HepG2 (cell line): Measurements from ENCODE around the gene DDTL. TPM values are rescaled to one million over a fixed set of nuclear protein-coding genes. Genes with fewer than 3 reads are reported as not detected.
"Not testable (repeated sequence)": the region's sequence is repeated elsewhere in the genome, so short reads cannot be mapped to it uniquely, and the experiment has no call there.

ENCODE experiments used
- ATAC-seq: fragments of 200-7000 bp; cut with Tn5 transposase; 3 replicates; pipeline ENCODE4 v1.9.1; 2020; ENCODE audit warnings: mild to moderate bottlenecking, moderate library complexity
- BruUV-seq: library from RNA; stranded (reverse); fragments of 400-500 nt; replicated peaks from 2 replicates; lab custom pipeline; 2021; lab: Mats Ljungman, UMichigan
- CTCF ChIA-PET: fragments of 300-600 bp; formaldehyde crosslinking; extraction: SDS; loops from one replicate; lab custom pipeline; 2021; ENCODE audit warnings: low total read pairs, inconsistent platforms, low intra/inter-chr PET ratio; lab: Yijun Ruan, JAX
- POLR2A ChIA-PET: fragments of 350-600 bp; sonication (Branson Sonifier 250); formaldehyde crosslinking; loops from one replicate; lab custom pipeline; 2020; ENCODE audit warnings: antibody characterized with exemption, inconsistent platforms; lab: Yijun Ruan, JAX
- DNase-seq: peaks from one replicate; pipeline ENCODE4 v3.0.0-alpha.2; 2015; ENCODE audit warnings: low spot score
- FAIRE-seq: peaks from 3 replicates; lab custom pipeline; 2011; peaks lifted over from hg19 to GRCh38; lab: Jason Lieb, UNC
- H2AFZ ChIP-seq: one replicate; pipeline ENCODE4 v1.6.1; 2011; ENCODE audit warnings: low read length, inconsistent platforms
- H3K27ac ChIP-seq: fragments of 300-600 bp; 3 replicates; pipeline ENCODE4 v1.8.0; 2011; ENCODE audit warnings: mixed run types, mild to moderate bottlenecking, mixed read lengths, low read length, inconsistent platforms; ENCODE audit not compliant: insufficient read depth; ENCODE audit errors: extremely low read length
- H3K27me3 ChIP-seq, 2 experiments: fragments of 200-600 bp in 1 of 2; 2 replicates in 1 of 2; 3 replicates in 1 of 2; pipeline versions ENCODE4 v1.6.0 to v1.8.0; 2011; ENCODE audit warnings: low read length in 2 of 2, mild to moderate bottlenecking in 2 of 2, moderate library complexity in 2 of 2, inconsistent platforms in 1 of 2; ENCODE audit not compliant: insufficient read depth in 2 of 2, control insufficient read depth in 1 of 2
- H3K36me3 ChIP-seq, 2 experiments: fragments of 200-600 bp in 1 of 2; replicated peaks in 1 of 2; 2 replicates in 1 of 2; 3 replicates in 1 of 2; pipeline versions ENCODE4 v1.5.1 to v1.8.0; 2011; ENCODE audit warnings: low read length in 2 of 2, inconsistent platforms in 1 of 2; ENCODE audit not compliant: insufficient read depth in 2 of 2, control insufficient read depth in 1 of 2
- H3K4me1 ChIP-seq: 2 replicates; pipeline ENCODE4 v1.5.1; 2012; ENCODE audit warnings: low read length, inconsistent platforms; ENCODE audit not compliant: insufficient read depth
- H3K4me2 ChIP-seq: 2 replicates; pipeline ENCODE4 v1.6.0; 2011; ENCODE audit warnings: low read depth, low read length, inconsistent platforms
- H3K4me3 ChIP-seq, 3 experiments: fragments of 200-600 bp in 1 of 3; sonication (generic), shearing (Covaris generic) in 1 of 3; replicated peaks in 1 of 3; 2 replicates each; pipeline ENCODE4 v1.5.1; 2011 to 2016; ENCODE audit warnings: low read length in 3 of 3, inconsistent platforms in 2 of 3, low read depth in 2 of 3, mild to moderate bottlenecking in 2 of 3, control low read depth in 1 of 3, mixed read lengths in 1 of 3; ENCODE audit not compliant: insufficient read depth in 1 of 3
- H3K79me2 ChIP-seq: one replicate; pipeline ENCODE4 v1.6.1; 2011; ENCODE audit warnings: low read length, inconsistent platforms; ENCODE audit not compliant: insufficient read depth
- H3K9ac ChIP-seq: 2 replicates; pipeline ENCODE4 v1.6.0; 2011; ENCODE audit warnings: mild to moderate bottlenecking, low read depth, low read length, inconsistent platforms; ENCODE audit not compliant: insufficient read depth
- H3K9me3 ChIP-seq: 2 replicates; pipeline ENCODE4 v1.5.1; 2012; ENCODE audit warnings: mild to moderate bottlenecking, low read length
- H4K20me1 ChIP-seq: 2 replicates; pipeline ENCODE4 v1.6.0; 2011; ENCODE audit warnings: inconsistent platforms, mild to moderate bottlenecking, low read length, moderate library complexity; ENCODE audit not compliant: insufficient read depth
- WGBS: methylation state at CpG from one replicate; pipeline ENCODE4 v1.1.6; 2017; ENCODE audit warnings: low lambda C conversion rate; 5-methylcytosine and 5-hydroxymethylcytosine counted together
- in situ Hi-C: cut with HindIII; loops from 2 replicates; pipeline ENCODE4 v1.10.0; 2017; ENCODE audit warnings: low pct_unique_long_range_greater_than_20kb; ENCODE audit not compliant: extremely low pct_ligation_motif_present
- intact Hi-C: fragments of 100-400 bp; cut with micrococcal nuclease; formaldehyde crosslinking; loops from one replicate; pipeline ENCODE4 v1.10.0; 2022; ENCODE audit not compliant: unreplicated experiment
- polyA plus RNA-seq, 8 experiments: library from polyadenylated mRNA; depleted of rRNA in 3 of 8; stranded (reverse) in 7 of 8; unstranded in 1 of 8; fragments of >200 nt; fragmentation: Illumina TruSeq in 4 of 8; extraction: Trizol in 4 of 8; gene quantifications; 2 replicates each; pipeline versions ENCODE4 v1.2.1 to v1.2.3, GENCODE V29; 2011 to 2016; ENCODE audit warnings: low read depth in 4 of 8, missing spikeins in 1 of 8, mixed read lengths in 1 of 8; ENCODE audit not compliant: insufficient read depth in 1 of 8
- total RNA-seq, 5 experiments: library from RNA; depleted of rRNA; stranded (reverse); fragments of >200 nt; fragmentation: Illumina TruSeq; extraction: Trizol; gene quantifications; 2 replicates each; pipeline ENCODE4 v1.2.3, GENCODE V29; 2016; ENCODE audit warnings: low read depth in 1 of 5

The DDTL gene
- total and polyA plus RNA-seq, 2 of the 13 experiments (the other 11 are each of a cell fraction or from before 2014, with no cell fraction given): 0.31 TPM; not detected in 1

- H3K4me2 ChIP-seq, H4K20me1 ChIP-seq, CTCF ChIA-PET, H3K79me2 ChIP-seq, H3K27ac ChIP-seq, ATAC-seq, H3K36me3 ChIP-seq, H3K9ac ChIP-seq, BruUV-seq, FAIRE-seq, H3K4me3 ChIP-seq, POLR2A ChIA-PET, H3K9me3 ChIP-seq, H3K27me3 ChIP-seq, H3K4me1 ChIP-seq, in situ Hi-C loops, H2AFZ ChIP-seq, DNase-seq: not testable (repeated sequence)
- intact Hi-C loops: loop anchor here (10.0 kb wide), 1 partner anchor 295 kb away; the partner anchor contains the start of gene GGT5
- WGBS: 71% methylated on average over 18 of the region's 18 CpGs
Observed at GRCh38 chr22:23949764-23950163, 16.9 kb upstream of the DDTL start.

- peak; percentile 64 for ATAC-seq
- H3K9ac ChIP-seq, in situ Hi-C loops, H3K36me3 ChIP-seq, H3K9me3 ChIP-seq, H3K4me1 ChIP-seq, DNase-seq, H4K20me1 ChIP-seq, FAIRE-seq, H3K27ac ChIP-seq, CTCF ChIA-PET, BruUV-seq, POLR2A ChIA-PET, H3K4me2 ChIP-seq, H3K27me3 ChIP-seq, H3K79me2 ChIP-seq, H3K4me3 ChIP-seq, H2AFZ ChIP-seq: not testable (repeated sequence)
- intact Hi-C loops: loop anchor here (10.0 kb wide), 1 partner anchor 293 kb away; the partner anchor contains the start of gene GGT5
- WGBS: 62% methylated on average over 2 of the region's 2 CpGs
Observed at GRCh38 chr22:23951383-23951782, 15.3 kb upstream of the DDTL start.

- FAIRE-seq, H2AFZ ChIP-seq, H3K27me3 ChIP-seq, CTCF ChIA-PET, H3K9ac ChIP-seq, BruUV-seq, H3K9me3 ChIP-seq, H3K4me1 ChIP-seq, H3K4me3 ChIP-seq, H3K79me2 ChIP-seq, H4K20me1 ChIP-seq, DNase-seq, H3K4me2 ChIP-seq, H3K27ac ChIP-seq, POLR2A ChIA-PET, H3K36me3 ChIP-seq, in situ Hi-C loops, ATAC-seq: not testable (repeated sequence)
- intact Hi-C loops: loop anchor here (10.0 kb wide), 1 partner anchor 292 kb away; the partner anchor contains the start of gene GGT5
- 44% methylated on average over 11 of the region's 11 CpGs for WGBS
Observed at GRCh38 chr22:23952794-23953405, 13.8 kb upstream of the DDTL start.
